Measurements from ENCODE around the gene SLC5A10. TPM values are rescaled to one million over a fixed set of nuclear protein-coding genes. Genes with fewer than 3 reads are reported as not detected.

The SLC5A10 gene
- total RNA-seq, 1 donor from 2014 or later = 0.14 TPM

GRCh38 chr17:18950346-18950745 is 1.6 kb upstream of the SLC5A10 start:
- peaks cover 33% of the 10 kb centered on the region for H3K27me3 Mint-ChIP-seq (ENCODE audit: low read depth, unreplicated experiment)
- Histone ChIP-seq H3K9me3 (ENCODE audit: insufficient read depth, low read depth, low read length) (no peaks in the 10 kb centered on the region), H2AFZ (ENCODE audit: low read depth, low read length) (no peak overlapping the region), H3K79me2 (ENCODE audit: insufficient read depth, low read length) (no peaks in the 10 kb centered on the region), H3K9ac (ENCODE audit: low read length) (no peak overlapping the region), H3K36me3 (ENCODE audit: insufficient read depth, low read length) (no peaks in the 10 kb centered on the region), H3K27me3 (ENCODE audit: insufficient read depth, low read length) (peaks cover 22% of the 10 kb centered on the region), H3K4me1 (ENCODE audit: insufficient read depth, low read length) (no peaks in the 10 kb centered on the region), H3K4me3 (ENCODE audit: insufficient read depth, low read depth, low read length) (no peak overlapping the region), H4K20me1 (ENCODE audit: insufficient read depth, low read length) (no peaks in the 10 kb centered on the region), H3K27ac (ENCODE audit: low read depth, low read length) (no peak overlapping the region), H3K4me2 (ENCODE audit: low read length) (no peak overlapping the region)
- FAIRE-seq (no peak), DNase-seq (ENCODE audit: low read depth) (no peak)
- no peak for TF ChIP-seq CTCF (IDR thresholded peaks at IDR 0.05; ENCODE audit: insufficient read depth, low read depth, low read length)
- TF ChIP-seq EZH2 (IDR thresholded peaks at IDR 0.05; ENCODE audit: insufficient read depth, low read length) = no peak
- H3K27ac Mint-ChIP-seq (ENCODE audit: unreplicated experiment) = no peak overlapping the region
- no peak overlapping the region for H3K4me3 Mint-ChIP-seq (ENCODE audit: unreplicated experiment)
- H3K36me3 Mint-ChIP-seq (ENCODE audit: low read depth, unreplicated experiment) = no peaks in the 10 kb centered on the region
- H3K4me1 Mint-ChIP-seq (ENCODE audit: low read depth, unreplicated experiment) = peaks cover 3% of the 10 kb centered on the region
- H3K9me3 Mint-ChIP-seq (ENCODE audit: unreplicated experiment) = peaks cover 1% of the 10 kb centered on the region

GRCh38 chr17:18950944-18951905 is 740 bp upstream of the SLC5A10 start:
- no peak overlapping the region for H3K4me3 ChIP-seq (ENCODE audit: insufficient read depth, low read depth, low read length)
- Mint-ChIP-seq H3K27ac (ENCODE audit: unreplicated experiment) (peak overlapping the region; percentile 26), H3K4me1 (ENCODE audit: low read depth, unreplicated experiment) (peaks cover 3% of the 10 kb centered on the region), H3K4me3 (ENCODE audit: unreplicated experiment) (no peak overlapping the region), H3K27me3 (ENCODE audit: low read depth, unreplicated experiment) (peaks cover 28% of the 10 kb centered on the region), H3K36me3 (ENCODE audit: low read depth, unreplicated experiment) (no peaks in the 10 kb centered on the region), H3K9me3 (ENCODE audit: unreplicated experiment) (peaks cover 1% of the 10 kb centered on the region)
- FAIRE-seq (no peak), DNase-seq (ENCODE audit: low read depth) (no peak)
- H3K79me2 ChIP-seq (ENCODE audit: insufficient read depth, low read length) = no peaks in the 10 kb centered on the region
- H3K36me3 ChIP-seq (ENCODE audit: insufficient read depth, low read length) = no peaks in the 10 kb centered on the region
- H3K9me3 ChIP-seq (ENCODE audit: insufficient read depth, low read depth, low read length) = no peaks in the 10 kb centered on the region
- no peak overlapping the region for H2AFZ ChIP-seq (ENCODE audit: low read depth, low read length)
- no peak overlapping the region for H3K4me2 ChIP-seq (ENCODE audit: low read length)
- H3K27me3 ChIP-seq (ENCODE audit: insufficient read depth, low read length) = peaks cover 16% of the 10 kb centered on the region
- no peaks in the 10 kb centered on the region for H3K4me1 ChIP-seq (ENCODE audit: insufficient read depth, low read length)
- no peak overlapping the region for H3K27ac ChIP-seq (ENCODE audit: low read depth, low read length)
- TF ChIP-seq CTCF (IDR thresholded peaks at IDR 0.05; ENCODE audit: insufficient read depth, low read depth, low read length) (no peak), EZH2 (IDR thresholded peaks at IDR 0.05; ENCODE audit: insufficient read depth, low read length) (no peak)
- no peak overlapping the region for H3K9ac ChIP-seq (ENCODE audit: low read length)
- H4K20me1 ChIP-seq (ENCODE audit: insufficient read depth, low read length) = no peaks in the 10 kb centered on the region
